ENCODE data around the gene GNAS. TPM values are rescaled to one million over a fixed set of nuclear protein-coding genes. Genes with fewer than 3 reads are reported as not detected.

The GNAS gene
- total RNA-seq, 1 donor from 2014 or later, result 2,003 TPM

GRCh38 chr20:58829531-58829941, 23.0 kb upstream of the GNAS start:
- peak; percentile 53 for DNase-seq (ENCODE audit: low read depth)
- Mint-ChIP-seq H3K4me1 (ENCODE audit: low read depth, unreplicated experiment) (peaks cover 33% of the 10 kb centered on the region), H3K27me3 (ENCODE audit: low read depth, unreplicated experiment) (peaks cover 6% of the 10 kb centered on the region), H3K9me3 (ENCODE audit: unreplicated experiment) (peaks cover 4% of the 10 kb centered on the region), H3K4me3 (ENCODE audit: unreplicated experiment) (no peak overlapping the region), H3K36me3 (ENCODE audit: low read depth, unreplicated experiment) (peaks cover 10% of the 10 kb centered on the region), H3K27ac (ENCODE audit: unreplicated experiment) (no peak overlapping the region)
- H3K27me3 ChIP-seq (ENCODE audit: insufficient read depth, low read length), result peaks cover 5% of the 10 kb centered on the region
- no peak overlapping the region for H2AFZ ChIP-seq (ENCODE audit: low read depth, low read length)
- TF ChIP-seq EZH2 (IDR thresholded peaks at IDR 0.05; ENCODE audit: insufficient read depth, low read length), result no peak
- TF ChIP-seq CTCF (IDR thresholded peaks at IDR 0.05; ENCODE audit: insufficient read depth, low read depth, low read length), result no peak
- peaks cover 15% of the 10 kb centered on the region for H3K79me2 ChIP-seq (ENCODE audit: insufficient read depth, low read length)
- no peaks in the 10 kb centered on the region for H3K9me3 ChIP-seq (ENCODE audit: insufficient read depth, low read depth, low read length)
- H3K36me3 ChIP-seq (ENCODE audit: insufficient read depth, low read length), result no peaks in the 10 kb centered on the region
- no peak overlapping the region for H3K27ac ChIP-seq (ENCODE audit: low read depth, low read length)
- no peak overlapping the region for H3K4me3 ChIP-seq (ENCODE audit: insufficient read depth, low read depth, low read length)
- peak overlapping the region; percentile 11 for H3K4me2 ChIP-seq (ENCODE audit: low read length)
- no peak overlapping the region for H3K9ac ChIP-seq (ENCODE audit: low read length)
- no peak for FAIRE-seq
- H4K20me1 ChIP-seq (ENCODE audit: insufficient read depth, low read length), result peaks cover 30% of the 10 kb centered on the region
- H3K4me1 ChIP-seq (ENCODE audit: insufficient read depth, low read length), result peaks cover 5% of the 10 kb centered on the region

GRCh38 chr20:58832457-58832856, 20.1 kb upstream of the GNAS start:
- peaks cover 35% of the 10 kb centered on the region for H3K4me1 Mint-ChIP-seq (ENCODE audit: low read depth, unreplicated experiment)
- peaks cover 4% of the 10 kb centered on the region for H3K27me3 Mint-ChIP-seq (ENCODE audit: low read depth, unreplicated experiment)
- peaks cover 4% of the 10 kb centered on the region for H3K9me3 Mint-ChIP-seq (ENCODE audit: unreplicated experiment)
- H3K4me3 Mint-ChIP-seq (ENCODE audit: unreplicated experiment), result no peak overlapping the region
- no peak overlapping the region for H3K27ac ChIP-seq (ENCODE audit: low read depth, low read length)
- peaks cover 5% of the 10 kb centered on the region for H3K4me1 ChIP-seq (ENCODE audit: insufficient read depth, low read length)
- peaks cover 7% of the 10 kb centered on the region for H3K27me3 ChIP-seq (ENCODE audit: insufficient read depth, low read length)
- peaks cover 28% of the 10 kb centered on the region for H4K20me1 ChIP-seq (ENCODE audit: insufficient read depth, low read length)
- peaks cover 9% of the 10 kb centered on the region for H3K36me3 Mint-ChIP-seq (ENCODE audit: low read depth, unreplicated experiment)
- H3K36me3 ChIP-seq (ENCODE audit: insufficient read depth, low read length), result no peaks in the 10 kb centered on the region
- H3K9me3 ChIP-seq (ENCODE audit: insufficient read depth, low read depth, low read length), result no peaks in the 10 kb centered on the region
- no peak overlapping the region for H3K9ac ChIP-seq (ENCODE audit: low read length)
- DNase-seq (ENCODE audit: low read depth) (no peak), FAIRE-seq (no peak)
- H3K4me3 ChIP-seq (ENCODE audit: insufficient read depth, low read depth, low read length), result no peak overlapping the region
- TF ChIP-seq EZH2 (IDR thresholded peaks at IDR 0.05; ENCODE audit: insufficient read depth, low read length), result no peak
- TF ChIP-seq CTCF (IDR thresholded peaks at IDR 0.05; ENCODE audit: insufficient read depth, low read depth, low read length), result no peak
- no peak overlapping the region for H3K4me2 ChIP-seq (ENCODE audit: low read length)
- H3K79me2 ChIP-seq (ENCODE audit: insufficient read depth, low read length), result peaks cover 15% of the 10 kb centered on the region
- no peak overlapping the region for H3K27ac Mint-ChIP-seq (ENCODE audit: unreplicated experiment)
- no peak overlapping the region for H2AFZ ChIP-seq (ENCODE audit: low read depth, low read length)

- Mint-ChIP-seq H3K27ac (ENCODE audit: unreplicated experiment) (peak overlapping the region; percentile 7), H3K9me3 (ENCODE audit: unreplicated experiment) (peaks cover 4% of the 10 kb centered on the region), H3K27me3 (ENCODE audit: low read depth, unreplicated experiment) (peaks cover 7% of the 10 kb centered on the region), H3K4me3 (ENCODE audit: unreplicated experiment) (no peak overlapping the region), H3K4me1 (ENCODE audit: low read depth, unreplicated experiment) (peaks cover 35% of the 10 kb centered on the region), H3K36me3 (ENCODE audit: low read depth, unreplicated experiment) (peaks cover 9% of the 10 kb centered on the region)
- Histone ChIP-seq H3K36me3 (ENCODE audit: insufficient read depth, low read length) (no peaks in the 10 kb centered on the region), H3K27me3 (ENCODE audit: insufficient read depth, low read length) (peaks cover 9% of the 10 kb centered on the region), H3K9ac (ENCODE audit: low read length) (no peak overlapping the region), H3K4me3 (ENCODE audit: insufficient read depth, low read depth, low read length) (no peak overlapping the region), H3K9me3 (ENCODE audit: insufficient read depth, low read depth, low read length) (no peaks in the 10 kb centered on the region), H3K4me2 (ENCODE audit: low read length) (no peak overlapping the region), H3K79me2 (ENCODE audit: insufficient read depth, low read length) (peaks cover 17% of the 10 kb centered on the region), H2AFZ (ENCODE audit: low read depth, low read length) (no peak overlapping the region), H3K4me1 (ENCODE audit: insufficient read depth, low read length) (peaks cover 5% of the 10 kb centered on the region), H4K20me1 (ENCODE audit: insufficient read depth, low read length) (peaks cover 27% of the 10 kb centered on the region), H3K27ac (ENCODE audit: low read depth, low read length) (no peak overlapping the region)
- FAIRE-seq (no peak), DNase-seq (ENCODE audit: low read depth) (no peak)
- no peak for TF ChIP-seq CTCF (IDR thresholded peaks at IDR 0.05; ENCODE audit: insufficient read depth, low read depth, low read length)
- no peak for TF ChIP-seq EZH2 (IDR thresholded peaks at IDR 0.05; ENCODE audit: insufficient read depth, low read length)
Measured at GRCh38 chr20:58833921-58834320, 18.6 kb upstream of the GNAS start.
